Measurements from ENCODE around the gene ZMYM4.

ZMYM4 gene

DNA sequence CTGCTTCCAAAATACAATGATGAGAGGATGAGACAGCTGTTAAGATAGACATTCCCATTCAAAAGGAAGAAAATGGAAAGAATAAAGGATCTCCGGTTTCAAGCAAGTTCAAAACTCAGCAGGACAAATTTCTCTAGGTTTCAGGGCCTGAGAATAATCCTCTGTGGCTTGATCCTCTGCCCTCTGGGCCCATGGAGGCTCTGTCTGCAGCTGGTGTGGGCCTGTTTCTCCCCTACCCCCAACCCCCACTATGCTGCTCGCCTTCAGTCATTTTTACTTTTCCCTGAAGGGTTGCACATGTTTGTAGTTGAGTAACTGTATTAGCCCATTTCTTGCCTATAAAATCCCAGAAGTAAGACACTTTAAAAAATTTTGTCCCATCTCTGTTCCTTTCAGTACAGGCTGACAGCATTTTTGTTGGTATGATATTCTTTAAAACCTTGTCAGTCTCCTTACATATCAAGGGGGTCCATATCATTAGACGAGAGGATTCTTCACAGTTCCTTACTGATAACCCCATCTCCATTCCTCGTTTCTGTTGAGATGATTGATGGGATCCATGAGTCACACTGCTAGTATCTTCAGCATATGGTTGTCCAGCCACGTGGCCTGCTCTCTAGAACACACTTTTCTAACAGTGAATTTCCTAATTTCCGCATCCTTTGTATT is 10.5 kb downstream of the ZMYM4 start:
- Histone ChIP-seq H3K27me3 (ENCODE audit: control insufficient read depth, insufficient read depth, low read length) (no peaks in the 10 kb centered on the region), H3K36me3 (ENCODE audit: control insufficient read depth, insufficient read depth, low read length) (peaks cover 27% of the 10 kb centered on the region), H3K9ac (ENCODE audit: low read length) (no peak overlapping the region), H3K9me3 (ENCODE audit: control insufficient read depth, insufficient read depth, low read depth, low read length) (peaks cover 11% of the 10 kb centered on the region), H3K4me3 (ENCODE audit: low read depth, low read length) (no peak overlapping the region), H3K27ac (ENCODE audit: low read depth, low read length) (no peak overlapping the region), H3K4me1 (ENCODE audit: control insufficient read depth, insufficient read depth, low read length) (no peaks in the 10 kb centered on the region)

DNA sequence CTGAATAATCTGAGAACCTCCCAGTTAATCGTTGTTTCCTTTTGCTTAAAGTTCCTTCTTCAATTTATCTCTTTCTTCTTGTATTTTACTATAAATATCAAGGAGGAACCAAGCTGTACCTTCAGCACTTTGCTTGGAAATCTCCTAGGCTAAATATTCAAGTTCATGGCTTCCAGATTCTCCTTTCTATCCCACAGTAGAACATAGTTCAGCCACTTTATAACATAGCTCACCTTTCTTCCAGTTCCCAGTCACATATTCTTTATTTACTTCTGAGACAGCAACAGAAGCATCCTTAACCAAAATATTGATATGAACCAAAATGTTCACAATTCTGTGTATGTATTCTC is 11.0 kb downstream of the ZMYM4 start:
- Histone ChIP-seq H3K36me3 (ENCODE audit: control insufficient read depth, insufficient read depth, low read length) (peaks cover 27% of the 10 kb centered on the region), H3K4me3 (ENCODE audit: low read depth, low read length) (no peak overlapping the region), H3K9me3 (ENCODE audit: control insufficient read depth, insufficient read depth, low read depth, low read length) (peaks cover 11% of the 10 kb centered on the region), H3K27me3 (ENCODE audit: control insufficient read depth, insufficient read depth, low read length) (no peaks in the 10 kb centered on the region), H3K4me1 (ENCODE audit: control insufficient read depth, insufficient read depth, low read length) (no peaks in the 10 kb centered on the region), H3K27ac (ENCODE audit: low read depth, low read length) (no peak overlapping the region), H3K9ac (ENCODE audit: low read length) (no peak overlapping the region)

- Histone ChIP-seq H3K4me3 (ENCODE audit: low read depth, low read length) (no peak overlapping the region), H3K9ac (ENCODE audit: low read length) (no peak overlapping the region), H3K27me3 (ENCODE audit: control insufficient read depth, insufficient read depth, low read length) (no peaks in the 10 kb centered on the region), H3K36me3 (ENCODE audit: control insufficient read depth, insufficient read depth, low read length) (peaks cover 27% of the 10 kb centered on the region), H3K9me3 (ENCODE audit: control insufficient read depth, insufficient read depth, low read depth, low read length) (peaks cover 11% of the 10 kb centered on the region), H3K27ac (ENCODE audit: low read depth, low read length) (no peak overlapping the region), H3K4me1 (ENCODE audit: control insufficient read depth, insufficient read depth, low read length) (no peaks in the 10 kb centered on the region)
Observed at GRCh38 chr1:35280006-35280405, 11.5 kb downstream of the ZMYM4 start.

DNA sequence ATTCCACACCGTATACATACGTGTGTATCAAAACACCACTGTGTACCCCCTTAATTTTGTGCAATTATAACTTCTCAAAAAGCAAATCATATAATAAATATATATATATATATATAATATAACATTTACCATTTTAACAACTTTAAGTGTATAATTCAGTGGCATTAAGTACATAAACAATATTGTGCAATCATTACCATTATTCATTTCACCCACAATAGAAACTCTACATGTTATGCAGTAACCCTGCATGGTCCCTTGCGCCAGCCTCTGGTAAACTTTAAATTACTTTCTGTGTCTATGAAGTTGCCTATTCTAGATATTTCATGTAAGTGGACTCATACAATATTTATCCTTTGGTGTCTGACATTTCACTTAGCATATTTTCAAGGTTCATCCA is 13.1 kb downstream of the ZMYM4 start:
- Histone ChIP-seq H3K9ac (ENCODE audit: low read length) (no peak overlapping the region), H3K27ac (ENCODE audit: low read depth, low read length) (no peak overlapping the region), H3K36me3 (ENCODE audit: control insufficient read depth, insufficient read depth, low read length) (peaks cover 27% of the 10 kb centered on the region), H3K9me3 (ENCODE audit: control insufficient read depth, insufficient read depth, low read depth, low read length) (peaks cover 11% of the 10 kb centered on the region), H3K4me1 (ENCODE audit: control insufficient read depth, insufficient read depth, low read length) (no peaks in the 10 kb centered on the region), H3K27me3 (ENCODE audit: control insufficient read depth, insufficient read depth, low read length) (no peaks in the 10 kb centered on the region), H3K4me3 (ENCODE audit: low read depth, low read length) (no peak overlapping the region)

DNA sequence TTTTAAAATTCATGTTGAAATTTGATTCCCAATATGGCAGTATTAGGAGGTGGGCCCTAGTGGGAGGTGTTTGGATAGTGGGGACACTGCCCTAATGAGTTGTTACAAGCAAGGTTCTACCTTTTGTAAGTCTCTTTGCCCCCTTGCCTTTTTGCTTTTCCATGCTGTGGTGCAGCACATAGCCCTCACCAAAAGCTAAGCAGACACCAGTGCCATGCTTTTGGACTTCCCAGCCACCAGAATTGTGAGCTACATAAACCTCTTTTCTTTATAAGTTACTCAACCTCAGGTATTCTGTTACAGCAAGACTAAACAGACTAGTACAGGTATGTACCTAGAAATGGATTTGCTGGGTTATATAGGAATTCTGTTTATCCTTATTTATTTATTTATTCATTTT is 13.7 kb downstream of the ZMYM4 start:
- no peak overlapping the region for H3K4me3 ChIP-seq (ENCODE audit: low read depth, low read length)
- H3K9ac ChIP-seq (ENCODE audit: low read length) = no peak overlapping the region
- peaks cover 27% of the 10 kb centered on the region for H3K36me3 ChIP-seq (ENCODE audit: control insufficient read depth, insufficient read depth, low read length)
- H3K27me3 ChIP-seq (ENCODE audit: control insufficient read depth, insufficient read depth, low read length) = no peaks in the 10 kb centered on the region
- no peaks in the 10 kb centered on the region for H3K4me1 ChIP-seq (ENCODE audit: control insufficient read depth, insufficient read depth, low read length)
- peaks cover 11% of the 10 kb centered on the region for H3K9me3 ChIP-seq (ENCODE audit: control insufficient read depth, insufficient read depth, low read depth, low read length)
- H3K27ac ChIP-seq (ENCODE audit: low read depth, low read length) = no peak overlapping the region

DNA sequence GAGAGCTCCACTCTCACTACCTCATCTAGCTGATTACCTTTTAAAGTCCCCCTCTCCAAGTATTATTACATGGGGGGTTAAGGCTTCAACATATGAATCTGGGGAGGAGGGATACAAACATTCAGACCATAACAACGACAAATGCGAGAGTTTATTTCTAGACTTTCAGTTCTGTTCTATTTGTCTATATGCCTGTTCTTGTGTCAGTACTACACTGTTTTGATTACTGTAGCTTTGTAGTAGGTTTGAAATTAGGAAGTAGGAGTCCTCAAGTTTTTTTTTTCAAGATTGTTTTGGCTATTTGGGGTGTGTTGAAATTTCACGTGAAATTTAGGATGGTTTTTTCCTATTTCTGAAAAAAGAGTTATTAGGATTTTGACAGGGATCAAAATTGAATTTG is 16.3 kb downstream of the ZMYM4 start:
- H3K9ac ChIP-seq (ENCODE audit: low read length) = no peak overlapping the region
- H3K27ac ChIP-seq (ENCODE audit: low read depth, low read length) = no peak overlapping the region
- H3K4me3 ChIP-seq (ENCODE audit: low read depth, low read length) = no peak overlapping the region
- H3K36me3 ChIP-seq (ENCODE audit: control insufficient read depth, insufficient read depth, low read length) = peaks cover 15% of the 10 kb centered on the region
- no peaks in the 10 kb centered on the region for H3K27me3 ChIP-seq (ENCODE audit: control insufficient read depth, insufficient read depth, low read length)
- H3K9me3 ChIP-seq (ENCODE audit: control insufficient read depth, insufficient read depth, low read depth, low read length) = peaks cover 11% of the 10 kb centered on the region
- H3K4me1 ChIP-seq (ENCODE audit: control insufficient read depth, insufficient read depth, low read length) = no peaks in the 10 kb centered on the region

DNA sequence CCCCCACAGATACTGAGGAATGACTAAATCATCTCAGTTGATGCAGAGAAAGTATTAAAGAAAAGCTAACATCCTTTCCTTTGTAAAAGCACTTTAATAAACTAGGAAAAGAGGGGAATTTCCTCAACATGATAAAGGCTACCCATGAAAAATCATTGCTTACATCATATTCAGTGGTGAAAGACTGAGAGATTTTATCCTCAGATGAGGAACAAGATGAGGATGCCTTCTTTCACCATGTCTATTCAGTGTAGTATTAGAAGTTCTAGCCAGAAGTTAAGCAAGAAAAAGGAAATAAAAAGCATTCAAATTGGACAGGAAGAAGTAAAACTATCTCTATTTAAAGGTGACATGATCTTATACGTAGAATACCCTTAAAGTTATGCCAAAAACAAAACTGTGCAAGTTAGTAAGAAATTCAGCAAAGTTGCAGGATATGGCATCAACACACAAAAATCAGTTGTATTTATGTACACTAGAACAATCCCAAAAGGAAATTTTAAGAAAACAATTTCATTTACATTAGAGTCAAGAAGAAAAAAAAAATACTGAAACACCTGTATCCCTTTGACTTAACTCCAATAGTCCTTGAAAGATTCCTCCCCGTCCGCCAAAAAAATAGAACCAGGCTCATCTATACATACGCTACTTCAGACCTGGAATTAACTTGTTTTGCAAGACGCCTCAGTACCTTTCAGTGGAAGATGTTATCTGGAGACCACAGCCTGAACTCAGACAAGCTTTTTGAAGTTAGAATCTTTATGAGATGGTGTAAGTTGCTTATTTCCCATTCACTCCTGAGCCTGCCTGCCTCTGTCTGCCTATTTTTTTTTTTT is 17.5 kb downstream of the ZMYM4 start:
- Histone ChIP-seq H3K4me3 (ENCODE audit: low read depth, low read length) (no peak overlapping the region), H3K27me3 (ENCODE audit: control insufficient read depth, insufficient read depth, low read length) (no peaks in the 10 kb centered on the region), H3K4me1 (ENCODE audit: control insufficient read depth, insufficient read depth, low read length) (no peaks in the 10 kb centered on the region), H3K9ac (ENCODE audit: low read length) (no peak overlapping the region), H3K27ac (ENCODE audit: low read depth, low read length) (no peak overlapping the region), H3K36me3 (ENCODE audit: control insufficient read depth, insufficient read depth, low read length) (peaks cover 15% of the 10 kb centered on the region), H3K9me3 (ENCODE audit: control insufficient read depth, insufficient read depth, low read depth, low read length) (peaks cover 11% of the 10 kb centered on the region)

GRCh38 chr1:35287807-35288640 is 19.5 kb downstream of the ZMYM4 start:
- Histone ChIP-seq H3K36me3 (ENCODE audit: control insufficient read depth, insufficient read depth, low read length) (peaks cover 4% of the 10 kb centered on the region), H3K27ac (ENCODE audit: low read depth, low read length) (no peak overlapping the region), H3K4me3 (ENCODE audit: low read depth, low read length) (no peak overlapping the region), H3K27me3 (ENCODE audit: control insufficient read depth, insufficient read depth, low read length) (no peaks in the 10 kb centered on the region), H3K9ac (ENCODE audit: low read length) (no peak overlapping the region), H3K4me1 (ENCODE audit: control insufficient read depth, insufficient read depth, low read length) (no peaks in the 10 kb centered on the region), H3K9me3 (ENCODE audit: control insufficient read depth, insufficient read depth, low read depth, low read length) (no peaks in the 10 kb centered on the region)

DNA sequence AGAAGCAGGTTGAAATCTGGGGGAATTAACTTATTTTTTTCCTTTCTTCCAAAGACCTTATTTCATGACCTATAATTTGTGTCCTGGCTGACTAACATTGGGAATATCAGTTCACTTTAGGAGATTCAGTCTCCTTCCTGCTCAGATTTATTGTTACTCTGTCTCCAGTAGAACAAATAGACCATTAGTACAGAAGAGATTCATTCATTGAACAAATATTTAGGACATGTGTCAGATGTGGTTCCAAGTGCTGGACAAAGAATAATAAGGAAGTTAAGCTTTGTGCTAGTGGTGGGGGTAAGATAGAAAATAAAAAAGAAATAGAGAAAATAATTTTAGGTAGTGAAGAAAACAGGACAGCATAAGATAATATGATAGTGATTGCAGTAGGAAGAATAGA is 20.3 kb downstream of the ZMYM4 start:
- H3K27ac ChIP-seq (ENCODE audit: low read depth, low read length) = no peak overlapping the region
- H3K27me3 ChIP-seq (ENCODE audit: control insufficient read depth, insufficient read depth, low read length) = no peaks in the 10 kb centered on the region
- no peaks in the 10 kb centered on the region for H3K4me1 ChIP-seq (ENCODE audit: control insufficient read depth, insufficient read depth, low read length)
- H3K36me3 ChIP-seq (ENCODE audit: control insufficient read depth, insufficient read depth, low read length) = peaks cover 11% of the 10 kb centered on the region
- H3K4me3 ChIP-seq (ENCODE audit: low read depth, low read length) = no peak overlapping the region
- H3K9me3 ChIP-seq (ENCODE audit: control insufficient read depth, insufficient read depth, low read depth, low read length) = no peaks in the 10 kb centered on the region
- H3K9ac ChIP-seq (ENCODE audit: low read length) = no peak overlapping the region

DNA sequence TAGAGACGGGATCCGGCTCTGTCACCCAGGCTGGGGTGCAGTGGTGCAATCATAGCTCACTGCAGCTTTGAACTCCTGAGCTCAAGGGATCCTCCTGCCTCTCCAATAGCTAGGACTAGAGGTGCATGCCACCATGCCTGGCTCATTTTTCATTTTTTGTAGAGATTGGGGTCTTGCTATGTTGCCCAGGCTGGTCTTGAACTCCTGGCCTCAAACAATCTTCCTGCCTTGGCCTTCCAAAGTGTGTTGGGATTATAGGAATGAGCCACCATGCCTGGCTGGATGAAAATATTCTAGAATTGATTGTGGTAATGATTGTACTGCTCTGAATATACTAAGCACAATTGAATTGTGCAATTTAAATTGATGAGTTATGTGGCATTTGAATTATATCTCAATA is 21.9 kb downstream of the ZMYM4 start:
- Histone ChIP-seq H3K4me3 (ENCODE audit: low read depth, low read length) (no peak overlapping the region), H3K4me1 (ENCODE audit: control insufficient read depth, insufficient read depth, low read length) (no peaks in the 10 kb centered on the region), H3K27me3 (ENCODE audit: control insufficient read depth, insufficient read depth, low read length) (no peaks in the 10 kb centered on the region), H3K9ac (ENCODE audit: low read length) (no peak overlapping the region), H3K36me3 (ENCODE audit: control insufficient read depth, insufficient read depth, low read length) (peaks cover 11% of the 10 kb centered on the region), H3K27ac (ENCODE audit: low read depth, low read length) (no peak overlapping the region), H3K9me3 (ENCODE audit: control insufficient read depth, insufficient read depth, low read depth, low read length) (no peaks in the 10 kb centered on the region)

DNA sequence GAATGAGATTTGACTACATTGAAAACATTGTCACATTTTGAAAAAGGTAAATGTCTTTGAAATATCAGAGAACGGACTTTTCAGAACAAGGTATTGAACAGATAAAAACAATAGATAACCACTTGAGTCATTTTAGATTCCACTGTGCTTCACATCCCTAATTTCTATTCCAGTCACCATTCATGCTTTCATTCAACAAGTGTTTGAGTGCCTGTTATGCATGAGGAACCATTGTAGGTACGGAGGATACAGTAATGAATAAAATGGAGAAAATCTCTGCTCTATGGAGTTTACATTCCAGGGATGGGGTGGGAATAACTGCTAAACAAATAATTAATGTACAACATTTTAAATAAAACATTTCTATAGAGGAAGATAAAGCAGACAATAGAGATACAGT is 26.3 kb downstream of the ZMYM4 start:
- H3K4me3 ChIP-seq (ENCODE audit: low read depth, low read length) = no peak overlapping the region
- H3K9ac ChIP-seq (ENCODE audit: low read length) = no peak overlapping the region
- H3K27me3 ChIP-seq (ENCODE audit: control insufficient read depth, insufficient read depth, low read length) = no peaks in the 10 kb centered on the region
- peaks cover 25% of the 10 kb centered on the region for H3K36me3 ChIP-seq (ENCODE audit: control insufficient read depth, insufficient read depth, low read length)
- 0 out of 2 replicates have a peak, but pooled peaks cover 4% of the 10 kb centered on the region for H3K4me1 ChIP-seq (ENCODE audit: control insufficient read depth, insufficient read depth, low read length)
- no peaks in the 10 kb centered on the region for H3K9me3 ChIP-seq (ENCODE audit: control insufficient read depth, insufficient read depth, low read depth, low read length)
- H3K27ac ChIP-seq (ENCODE audit: low read depth, low read length) = no peak overlapping the region
